Measurements from ENCODE around the gene CYP19A1. TPM values are rescaled to one million over a fixed set of nuclear protein-coding genes. Genes with fewer than 3 reads are reported as not detected.
"Not testable (repeated sequence)": the region's sequence is repeated elsewhere in the genome, so short reads cannot be mapped to it uniquely, and the experiment has no call there.

CYP19A1 gene
- total RNA-seq, 1 experiment from 2014 or later = not detected

GRCh38 chr15:51262463-51262862, 75.9 kb downstream of the CYP19A1 start:
- no peaks in the 10 kb centered on the region for H3K79me2 ChIP-seq (ENCODE audit: insufficient read depth, low read length)
- H4K20me1 ChIP-seq (ENCODE audit: insufficient read depth) = no peaks in the 10 kb centered on the region
- no peak overlapping the region for H3K9ac ChIP-seq (ENCODE audit: low read length)
- H3K4me1 ChIP-seq (ENCODE audit: control insufficient read depth in 1 of 2, insufficient read depth in 2 of 2, low read length in 2 of 2) = no peaks in the 10 kb centered on the region
- BruUV-seq (replicated peaks) = no TSS peak
- H3K9me3 ChIP-seq (ENCODE audit: control insufficient read depth in 1 of 2, insufficient read depth in 1 of 2, low read depth in 1 of 2, low read length in 2 of 2) = no peaks in the 10 kb centered on the region
- no peak for TF ChIP-seq YY1 (IDR thresholded peaks at IDR 0.05; ENCODE audit: extremely low read depth, insufficient replicate concordance, low read depth, low read length)
- TF ChIP-seq EGR1 (IDR thresholded peaks at IDR 0.05; ENCODE audit: low read depth) = no peak
- no peak for TF ChIP-seq ZFX (IDR thresholded peaks at IDR 0.05)
- no peak overlapping the region for H3K4me2 ChIP-seq (ENCODE audit: low read length)
- H3K4me3 ChIP-seq (replicated peaks in 1 of 2; ENCODE audit: low read depth in 1 of 2, low read length in 2 of 2) = no peak overlapping the region
- no peak for ATAC-seq
- intact Hi-C loops (cut with micrococcal nuclease) = no loop called here
- ChIA-PET CTCF (no interaction called here), RAD21 (ENCODE audit: low non-redundant PET in 1 of 2, low total read pairs in 2 of 2, uncharacterized antibody in 2 of 2, unreplicated experiment in 2 of 2) (no interaction called here), POLR2A (no interaction called here)
- no peaks in the 10 kb centered on the region for H3K9me2 ChIP-seq (ENCODE audit: insufficient read depth)
- no peak overlapping the region for H3K27ac ChIP-seq (ENCODE audit: low read depth, low read length)
- no peaks in the 10 kb centered on the region for H3K27me3 ChIP-seq (ENCODE audit: insufficient read depth, low read length)
- no peak overlapping the region for H2AFZ ChIP-seq (ENCODE audit: low read depth, low read length, poor library complexity, severe bottlenecking)
- no peak for DNase-seq (ENCODE audit: low read depth, low spot score)
- H3K36me3 ChIP-seq (ENCODE audit: control insufficient read depth in 1 of 2, insufficient read depth in 2 of 2, low read length in 2 of 2) = no peaks in the 10 kb centered on the region

- H4K20me1 ChIP-seq (ENCODE audit: insufficient read depth); intact Hi-C loops (cut with micrococcal nuclease); H3K9ac ChIP-seq (ENCODE audit: low read length); H3K36me3 ChIP-seq (ENCODE audit: control insufficient read depth in 1 of 2, insufficient read depth in 2 of 2, low read length in 2 of 2); H3K27me3 ChIP-seq (ENCODE audit: insufficient read depth, low read length); H3K4me2 ChIP-seq (ENCODE audit: low read length); RAD21 ChIA-PET (ENCODE audit: low non-redundant PET in 1 of 2, low total read pairs in 2 of 2, uncharacterized antibody in 2 of 2, unreplicated experiment in 2 of 2); H3K4me1 ChIP-seq (ENCODE audit: control insufficient read depth in 1 of 2, insufficient read depth in 2 of 2, low read length in 2 of 2); H3K9me3 ChIP-seq (ENCODE audit: control insufficient read depth in 1 of 2, insufficient read depth in 1 of 2, low read depth in 1 of 2, low read length in 2 of 2); CTCF ChIA-PET; DNase-seq (ENCODE audit: low read depth, low spot score); POLR2A ChIA-PET; H2AFZ ChIP-seq (ENCODE audit: low read depth, low read length, poor library complexity, severe bottlenecking); H3K27ac ChIP-seq (ENCODE audit: low read depth, low read length); H3K79me2 ChIP-seq (ENCODE audit: insufficient read depth, low read length); H3K9me2 ChIP-seq (ENCODE audit: insufficient read depth); ATAC-seq; H3K4me3 ChIP-seq (replicated peaks in 1 of 2; ENCODE audit: low read depth in 1 of 2, low read length in 2 of 2); BruUV-seq (replicated peaks): not testable (repeated sequence)
Measured at GRCh38 chr15:51261113-51261512, 77.3 kb downstream of the CYP19A1 start.

GRCh38 chr15:51260202-51260601, 78.2 kb downstream of the CYP19A1 start:
- intact Hi-C loops (cut with micrococcal nuclease) = no loop called here
- POLR2A ChIA-PET = no interaction called here
- H3K4me1 ChIP-seq (ENCODE audit: control insufficient read depth in 1 of 2, insufficient read depth in 2 of 2, low read length in 2 of 2) = no peaks in the 10 kb centered on the region
- RAD21 ChIA-PET (ENCODE audit: low non-redundant PET in 1 of 2, low total read pairs in 2 of 2, uncharacterized antibody in 2 of 2, unreplicated experiment in 2 of 2) = no interaction called here
- H3K36me3 ChIP-seq (ENCODE audit: control insufficient read depth in 1 of 2, insufficient read depth in 2 of 2, low read length in 2 of 2) = no peaks in the 10 kb centered on the region
- no TSS peak for BruUV-seq (replicated peaks)
- no peaks in the 10 kb centered on the region; the same call in 1 of the 2 replicates for H3K9me2 ChIP-seq (ENCODE audit: insufficient read depth)
- DNase-seq (ENCODE audit: low read depth, low spot score) (no peak), ATAC-seq (no peak)
- no peak overlapping the region for H3K27ac ChIP-seq (ENCODE audit: low read depth, low read length)
- no peak overlapping the region for H2AFZ ChIP-seq (ENCODE audit: low read depth, low read length, poor library complexity, severe bottlenecking)
- H3K4me2 ChIP-seq (ENCODE audit: low read length) = no peak overlapping the region
- no peaks in the 10 kb centered on the region for H3K79me2 ChIP-seq (ENCODE audit: insufficient read depth, low read length)
- H3K4me3 ChIP-seq (replicated peaks in 1 of 2; ENCODE audit: low read depth in 1 of 2, low read length in 2 of 2) = no peak overlapping the region
- H4K20me1 ChIP-seq (ENCODE audit: insufficient read depth) = no peaks in the 10 kb centered on the region
- H3K27me3 ChIP-seq (ENCODE audit: insufficient read depth, low read length) = no peaks in the 10 kb centered on the region
- CTCF ChIA-PET = no interaction called here
- no peak overlapping the region for H3K9ac ChIP-seq (ENCODE audit: low read length)
- TF ChIP-seq POLR2AphosphoS5 (IDR thresholded peaks at IDR 0.05; ENCODE audit: low read depth, low read length) (no peak), EZH2phosphoT487 (IDR thresholded peaks at IDR 0.05; ENCODE audit: borderline replicate concordance) (no peak), CBX3 (IDR thresholded peaks at IDR 0.05; ENCODE audit: low read depth) (no peak), SP1 (IDR thresholded peaks at IDR 0.05; ENCODE audit: low read depth) (no peak), EZH2 (IDR thresholded peaks at IDR 0.05) (no peak), SRF (IDR thresholded peaks at IDR 0.05; ENCODE audit: low read depth) (no peak)
- TF ChIP-seq, protein P1, sequence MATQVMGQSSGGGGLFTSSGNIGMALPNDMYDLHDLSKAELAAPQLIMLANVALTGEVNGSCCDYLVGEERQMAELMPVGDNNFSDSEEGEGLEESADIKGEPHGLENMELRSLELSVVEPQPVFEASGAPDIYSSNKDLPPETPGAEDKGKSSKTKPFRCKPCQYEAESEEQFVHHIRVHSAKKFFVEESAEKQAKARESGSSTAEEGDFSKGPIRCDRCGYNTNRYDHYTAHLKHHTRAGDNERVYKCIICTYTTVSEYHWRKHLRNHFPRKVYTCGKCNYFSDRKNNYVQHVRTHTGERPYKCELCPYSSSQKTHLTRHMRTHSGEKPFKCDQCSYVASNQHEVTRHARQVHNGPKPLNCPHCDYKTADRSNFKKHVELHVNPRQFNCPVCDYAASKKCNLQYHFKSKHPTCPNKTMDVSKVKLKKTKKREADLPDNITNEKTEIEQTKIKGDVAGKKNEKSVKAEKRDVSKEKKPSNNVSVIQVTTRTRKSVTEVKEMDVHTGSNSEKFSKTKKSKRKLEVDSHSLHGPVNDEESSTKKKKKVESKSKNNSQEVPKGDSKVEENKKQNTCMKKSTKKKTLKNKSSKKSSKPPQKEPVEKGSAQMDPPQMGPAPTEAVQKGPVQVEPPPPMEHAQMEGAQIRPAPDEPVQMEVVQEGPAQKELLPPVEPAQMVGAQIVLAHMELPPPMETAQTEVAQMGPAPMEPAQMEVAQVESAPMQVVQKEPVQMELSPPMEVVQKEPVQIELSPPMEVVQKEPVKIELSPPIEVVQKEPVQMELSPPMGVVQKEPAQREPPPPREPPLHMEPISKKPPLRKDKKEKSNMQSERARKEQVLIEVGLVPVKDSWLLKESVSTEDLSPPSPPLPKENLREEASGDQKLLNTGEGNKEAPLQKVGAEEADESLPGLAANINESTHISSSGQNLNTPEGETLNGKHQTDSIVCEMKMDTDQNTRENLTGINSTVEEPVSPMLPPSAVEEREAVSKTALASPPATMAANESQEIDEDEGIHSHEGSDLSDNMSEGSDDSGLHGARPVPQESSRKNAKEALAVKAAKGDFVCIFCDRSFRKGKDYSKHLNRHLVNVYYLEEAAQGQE (IDR thresholded peaks at IDR 0.05; ENCODE audit: low read depth) = no peak
- no peaks in the 10 kb centered on the region for H3K9me3 ChIP-seq (ENCODE audit: control insufficient read depth in 1 of 2, insufficient read depth in 1 of 2, low read depth in 1 of 2, low read length in 2 of 2)
